KMS-11 (cell line): ENCODE data around the gene NAA10.

Source experiments
- H2AFZ ChIP-seq: fragments of 200-600 bp; sonication (generic); 2 replicates; pipeline ENCODE4 v1.6.1; 2016; ENCODE audit warnings: antibody characterized with exemption, mixed run types, low read depth
- H3K27ac ChIP-seq: fragments of 200-600 bp; sonication (generic); 2 replicates; pipeline ENCODE4 v1.6.1; 2016; ENCODE audit warnings: mild to moderate bottlenecking, mixed run types
- H3K27me3 ChIP-seq: fragments of 200-600 bp; sonication (generic); 2 replicates; pipeline ENCODE4 v1.6.1; 2017; ENCODE audit warnings: mild to moderate bottlenecking, low read depth, mixed run types, moderate library complexity; ENCODE audit not compliant: insufficient read depth
- H3K36me3 ChIP-seq: fragments of 200-600 bp; sonication (generic); 2 replicates; pipeline ENCODE4 v1.6.1; 2017; ENCODE audit warnings: mild to moderate bottlenecking, mixed run types; ENCODE audit not compliant: insufficient read depth
- H3K4me1 ChIP-seq: fragments of 200-600 bp; sonication (generic); 2 replicates; pipeline ENCODE4 v1.6.1; 2016; ENCODE audit warnings: mild to moderate bottlenecking, low read depth, mixed run types; ENCODE audit not compliant: poor library complexity, severe bottlenecking
- H3K4me2 ChIP-seq: fragments of 200-600 bp; sonication (generic); 2 replicates; pipeline ENCODE4 v1.7.0; 2016; ENCODE audit warnings: mild to moderate bottlenecking, mixed run types
- H3K4me3 ChIP-seq: fragments of 200-600 bp; sonication (generic); IDR thresholded peaks from 2 replicates; pipeline ENCODE4 v1.6.1; 2017; ENCODE audit warnings: low read depth, low read length, mixed read lengths; ENCODE audit not compliant: insufficient read depth
- H3K79me2 ChIP-seq: fragments of 200-600 bp; sonication (generic); 2 replicates; pipeline ENCODE4 v1.6.1; 2016; ENCODE audit warnings: low read depth, mixed run types; ENCODE audit not compliant: insufficient read depth
- H3K9ac ChIP-seq: fragments of 200-600 bp; sonication (generic); 2 replicates; pipeline ENCODE4 v1.6.1; 2016; ENCODE audit warnings: mild to moderate bottlenecking, mixed run types
- H4K20me1 ChIP-seq: fragments of 200-600 bp; sonication (generic); 2 replicates; pipeline ENCODE4 v1.6.1; 2016; ENCODE audit warnings: mild to moderate bottlenecking, mixed run types; ENCODE audit not compliant: insufficient read depth
- CTCF ChIP-seq: fragments of 200-600 bp; sonication (generic); conservative IDR thresholded peaks from 2 replicates; pipeline ENCODE4 v1.6.1; 2017; ENCODE audit warnings: low read depth, mild to moderate bottlenecking, antibody characterized with exemption, low read length, moderate library complexity, mixed read lengths

The NAA10 gene

DNA sequence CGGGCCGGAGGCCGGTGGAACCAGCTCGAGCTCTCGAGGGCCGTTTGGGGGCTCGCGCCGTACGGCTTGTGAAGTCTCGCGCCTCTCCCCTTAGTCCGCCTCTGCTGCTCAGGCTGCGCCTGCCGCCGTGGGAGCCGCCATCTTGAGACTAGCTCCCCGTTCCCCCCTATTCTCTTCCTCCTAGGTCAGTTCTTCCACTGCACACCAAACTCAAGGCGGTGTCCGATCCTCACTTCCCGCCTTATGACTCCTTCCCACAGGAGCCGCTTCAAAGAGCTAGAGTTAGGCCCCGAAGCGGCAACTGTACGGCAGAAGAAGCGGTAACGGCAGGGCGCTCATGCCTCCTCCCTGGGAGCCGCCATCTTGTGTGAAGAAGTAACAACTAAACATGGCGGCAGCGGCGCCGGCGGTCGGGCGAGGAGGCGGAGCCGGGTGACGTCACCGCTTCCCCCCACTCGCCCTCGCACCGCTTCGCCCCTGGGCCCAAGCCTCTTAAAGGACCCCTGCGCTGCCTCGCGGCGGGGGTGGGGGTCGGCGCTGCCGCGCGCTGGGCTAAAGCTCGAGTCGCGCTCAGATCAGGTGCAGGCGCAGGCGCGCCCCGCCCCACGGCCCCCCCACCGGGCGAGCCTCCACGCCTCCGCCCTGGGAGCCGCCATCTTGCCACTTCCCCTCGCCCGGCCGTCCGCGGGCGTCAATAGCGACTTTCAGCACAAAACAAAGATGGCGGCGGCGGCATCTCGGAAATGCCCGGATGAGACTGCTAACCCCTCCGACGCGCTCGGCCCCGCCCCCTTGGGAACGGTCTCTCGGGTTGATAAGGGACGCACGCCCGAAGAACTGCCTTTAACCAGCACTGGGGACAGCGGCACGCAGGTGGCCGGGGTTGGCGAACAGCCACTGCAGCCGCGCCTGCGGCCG, 36.9 kb upstream of the NAA10 start, which contains the start of gene HCFC1:
HCFC1 (minus strand) TSS at position 369 of the 918 bp plus-strand sequence. CDS start 978 bp downstream, outside the sequence.
- Histone ChIP-seq H3K4me2 (peak within 1 kb of the TSS; percentile 54; the same call in 1 of the 2 replicates), H2AFZ (peak within 1 kb of the TSS; percentile 26), H4K20me1 (no peaks in the 10 kb centered on the region), H3K79me2 (peaks cover 32% of the 10 kb centered on the region), H3K27me3 (no peaks in the 10 kb centered on the region), H3K27ac (peak within 1 kb of the TSS; percentile 100), H3K4me1 (peaks cover 46% of the 10 kb centered on the region), H3K9ac (peak within 1 kb of the TSS; percentile 100), H3K4me3 (no peak within 1 kb of the TSS), H3K36me3 (no peaks in the 10 kb centered on the region)
- no peak for TF ChIP-seq CTCF

GRCh38 chrX:153971124-153971449, 36.2 kb upstream of the NAA10 start:
- peak overlapping the region; percentile 100 for H3K9ac ChIP-seq
- peak overlapping the region; percentile 100 for H3K27ac ChIP-seq
- peak overlapping the region; percentile 54; the same call in 1 of the 2 replicates for H3K4me2 ChIP-seq
- no peak overlapping the region for H3K4me3 ChIP-seq
- H3K79me2 ChIP-seq = peaks cover 38% of the 10 kb centered on the region
- peaks cover 44% of the 10 kb centered on the region for H3K4me1 ChIP-seq
- H3K36me3 ChIP-seq = no peaks in the 10 kb centered on the region
- no peaks in the 10 kb centered on the region for H4K20me1 ChIP-seq
- H3K27me3 ChIP-seq = no peaks in the 10 kb centered on the region
- peak overlapping the region; percentile 26 for H2AFZ ChIP-seq
- no peak for TF ChIP-seq CTCF

DNA sequence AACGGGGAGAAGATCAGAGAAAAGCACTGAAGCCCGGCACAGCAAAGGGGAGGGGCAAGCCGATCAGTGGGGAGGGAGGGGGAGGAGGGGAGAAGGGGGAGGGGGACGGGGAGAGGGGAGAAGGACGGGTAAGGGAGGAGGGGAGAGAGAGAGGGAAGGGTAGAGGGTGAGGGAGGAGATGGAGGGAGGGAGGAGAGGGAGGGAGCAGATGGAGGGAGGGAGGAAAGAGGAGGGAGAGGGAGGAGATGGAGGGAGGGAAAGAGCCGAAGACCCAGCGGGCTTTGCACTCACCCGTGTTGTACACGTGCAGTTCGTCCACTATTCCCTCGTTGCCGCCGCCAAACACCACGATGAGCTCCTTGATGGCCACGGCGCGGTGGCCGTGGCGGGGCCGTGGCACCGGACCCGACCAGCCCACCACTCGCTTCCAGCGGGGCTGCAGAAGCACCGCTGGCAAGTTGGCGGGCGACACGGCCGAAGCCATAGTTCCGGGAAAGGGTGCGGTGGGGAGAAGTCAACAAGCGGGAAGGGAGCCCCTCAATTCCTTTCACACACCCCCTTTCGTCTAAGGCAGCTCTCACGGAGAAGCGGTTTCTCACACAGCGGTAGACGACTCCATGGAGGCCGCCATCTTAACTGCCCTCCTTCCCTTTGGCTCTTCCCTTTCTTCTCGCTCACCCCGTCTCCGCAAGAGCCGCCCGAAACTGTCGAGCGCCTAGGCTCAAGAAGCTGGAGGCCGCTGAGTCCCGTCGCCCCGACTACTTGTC, 35.7 kb upstream of the NAA10 start:
- Histone ChIP-seq H3K4me3 (no peak overlapping the region), H4K20me1 (no peaks in the 10 kb centered on the region), H3K27me3 (no peaks in the 10 kb centered on the region), H3K79me2 (peaks cover 43% of the 10 kb centered on the region), H3K27ac (peak overlapping the region; percentile 100), H2AFZ (no peak overlapping the region), H3K4me1 (peaks cover 39% of the 10 kb centered on the region), H3K9ac (peak overlapping the region; percentile 100), H3K4me2 (0 out of 2 replicates have a peak overlapping the region, but pooled peaks have one; percentile 19), H3K36me3 (no peaks in the 10 kb centered on the region)
- TF ChIP-seq CTCF = no peak

DNA sequence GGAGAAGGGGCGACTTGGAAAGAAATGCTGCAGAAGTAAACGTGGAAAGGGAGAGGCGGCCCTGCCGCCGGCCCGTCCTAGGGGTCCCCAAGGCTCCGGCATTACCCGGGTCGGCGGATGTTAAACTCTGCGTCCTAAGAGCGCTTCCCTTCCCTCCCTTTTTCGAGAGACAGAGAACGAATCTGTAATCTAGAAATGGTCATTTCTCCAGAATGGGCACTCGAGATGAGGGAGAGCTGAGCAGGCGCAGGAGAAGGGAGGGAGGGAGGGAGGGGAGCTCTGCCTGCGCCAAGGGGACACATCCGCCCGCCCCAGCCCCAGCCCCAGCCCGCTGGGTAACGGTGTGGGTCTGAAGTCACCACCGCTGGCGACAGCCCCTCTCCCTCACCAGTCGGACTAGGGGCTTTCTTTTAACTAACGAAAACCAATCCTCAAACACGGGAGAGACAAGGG, 35.1 kb upstream of the NAA10 start:
- Histone ChIP-seq H3K36me3 (no peaks in the 10 kb centered on the region), H3K27ac (peak overlapping the region; percentile 100), H3K27me3 (no peaks in the 10 kb centered on the region), H3K4me1 (peaks cover 37% of the 10 kb centered on the region), H3K9ac (peak overlapping the region; percentile 100), H4K20me1 (no peaks in the 10 kb centered on the region), H3K4me3 (no peak overlapping the region), H3K4me2 (peak overlapping the region; percentile 96), H2AFZ (no peak overlapping the region), H3K79me2 (peaks cover 50% of the 10 kb centered on the region)
- TF ChIP-seq CTCF = no peak
